PC-3 (cell line): Measurements from ENCODE around the gene SP1. TPM values are rescaled to one million over a fixed set of nuclear protein-coding genes. Genes with fewer than 3 reads are reported as not detected.

Source experiments
- ATAC-seq: fragments of 200-7000 bp; cut with Tn5 transposase; 2 replicates; pipeline ENCODE4 v1.9.1; 2020; ENCODE audit warnings: mild to moderate bottlenecking, moderate library complexity
- BruUV-seq: library from RNA; stranded (reverse); fragments of 400-500 nt; replicated peaks from 2 replicates; lab custom pipeline; 2021; lab: Mats Ljungman, UMichigan
- CTCF ChIA-PET: fragments of 300-600 bp; sonication (Branson Sonifier 250); formaldehyde crosslinking; loops from one replicate; lab custom pipeline; 2022; ENCODE audit warnings: antibody characterized with exemption; lab: Charles Lee
- POLR2A ChIA-PET: fragments of 300-600 bp; sonication (Branson Sonifier 250); formaldehyde crosslinking; loops from one replicate; lab custom pipeline; 2022; ENCODE audit warnings: antibody characterized with exemption; ENCODE audit not compliant: unreplicated experiment; lab: Charles Lee
- DNase-seq: peaks from one replicate; pipeline ENCODE4 v3.0.0-alpha.2; 2015
- H2AFZ ChIP-seq: fragments of 300-600 bp; sonication (generic); 2 replicates; pipeline ENCODE4 v1.6.0; 2016; ENCODE audit warnings: antibody characterized with exemption, low read length
- H3F3A ChIP-seq: fragments of 300-600 bp; sonication (generic); one replicate; pipeline ENCODE4 v1.6.0; 2017; ENCODE audit warnings: antibody characterized with exemption, low read length, control low read depth, mild to moderate bottlenecking; ENCODE audit not compliant: unreplicated experiment
- H3K27ac ChIP-seq: fragments of 300-600 bp; sonication (generic); 2 replicates; pipeline ENCODE4 v1.5.1; 2016; ENCODE audit warnings: mild to moderate bottlenecking, low read length
- H3K27me3 ChIP-seq: fragments of 300-600 bp; sonication (generic); 2 replicates; pipeline ENCODE4 v1.6.1; 2016; ENCODE audit warnings: low read length, mixed read lengths
- H3K36me3 ChIP-seq: fragments of 300-600 bp; sonication (generic); 2 replicates; pipeline ENCODE4 v1.6.1; 2016; ENCODE audit warnings: low read depth, mixed run types, low read length, mixed read lengths
- H3K4me1 ChIP-seq: fragments of 300-600 bp; sonication (generic); 2 replicates; pipeline ENCODE4 v1.5.1; 2016; ENCODE audit warnings: low read length; ENCODE audit not compliant: insufficient read depth
- H3K4me2 ChIP-seq: fragments of 300-600 bp; sonication (generic); 2 replicates; pipeline ENCODE4 v1.6.0; 2016; ENCODE audit warnings: low read length
- H3K4me3 ChIP-seq: fragments of 300-600 bp; sonication (generic); 2 replicates; pipeline ENCODE4 v1.5.1; 2016; ENCODE audit warnings: mild to moderate bottlenecking, low read length, mixed read lengths
- H3K79me2 ChIP-seq: fragments of 300-600 bp; sonication (generic); 2 replicates; pipeline ENCODE4 v1.6.1; 2017; ENCODE audit warnings: low read length, mixed read lengths
- H3K9ac ChIP-seq: fragments of 300-600 bp; sonication (generic); 2 replicates; pipeline ENCODE4 v1.6.0; 2016; ENCODE audit warnings: mild to moderate bottlenecking, low read length
- H3K9me2 ChIP-seq: fragments of 300-600 bp; sonication (generic); replicated peaks from 2 replicates; pipeline ENCODE4 v1.6.1; 2016; ENCODE audit warnings: mixed run types, low read length, mixed read lengths
- H3K9me3 ChIP-seq: fragments of 300-600 bp; sonication (generic); 2 replicates; pipeline ENCODE4 v1.6.1; 2016; ENCODE audit warnings: low read length, mixed read lengths
- H4K20me1 ChIP-seq: fragments of 300-600 bp; sonication (generic); 2 replicates; pipeline ENCODE4 v1.6.1; 2016; ENCODE audit warnings: low read length, mixed read lengths
- EZH2 ChIP-seq: fragments of 300-600 bp; sonication (generic); IDR thresholded peaks from one replicate; pipeline ENCODE4 v1.6.1; 2017; ENCODE audit warnings: antibody characterized with exemption, mild to moderate bottlenecking, low read length; ENCODE audit not compliant: unreplicated experiment
- EZH2phosphoT487 ChIP-seq: fragments of 300-600 bp; sonication (generic); IDR thresholded peaks from 2 replicates; pipeline ENCODE4 v1.6.1; 2018; ENCODE audit warnings: mild to moderate bottlenecking, antibody characterized with exemption, low read length, borderline replicate concordance
- intact Hi-C: fragments of 100-400 bp; cut with micrococcal nuclease; formaldehyde crosslinking; loops from 2 replicates; pipeline ENCODE4 v1.9.0; 2023
- total RNA-seq: library from RNA; depleted of rRNA; stranded (reverse); fragments of >200 nt; gene quantifications from 2 replicates; pipeline ENCODE4 v1.2.3, GENCODE V29; 2014
- TF ChIP-seq, protein P1 (sequence below): fragments of 300-600 bp; sonication (generic); conservative IDR thresholded peaks from 2 replicates; pipeline ENCODE4 v1.5.1; 2017; ENCODE audit warnings: antibody characterized with exemption, low read depth, mild to moderate bottlenecking, low read length

The SP1 gene
- total RNA-seq, 1 experiment from 2014 or later, result 49.7 TPM

DNA sequence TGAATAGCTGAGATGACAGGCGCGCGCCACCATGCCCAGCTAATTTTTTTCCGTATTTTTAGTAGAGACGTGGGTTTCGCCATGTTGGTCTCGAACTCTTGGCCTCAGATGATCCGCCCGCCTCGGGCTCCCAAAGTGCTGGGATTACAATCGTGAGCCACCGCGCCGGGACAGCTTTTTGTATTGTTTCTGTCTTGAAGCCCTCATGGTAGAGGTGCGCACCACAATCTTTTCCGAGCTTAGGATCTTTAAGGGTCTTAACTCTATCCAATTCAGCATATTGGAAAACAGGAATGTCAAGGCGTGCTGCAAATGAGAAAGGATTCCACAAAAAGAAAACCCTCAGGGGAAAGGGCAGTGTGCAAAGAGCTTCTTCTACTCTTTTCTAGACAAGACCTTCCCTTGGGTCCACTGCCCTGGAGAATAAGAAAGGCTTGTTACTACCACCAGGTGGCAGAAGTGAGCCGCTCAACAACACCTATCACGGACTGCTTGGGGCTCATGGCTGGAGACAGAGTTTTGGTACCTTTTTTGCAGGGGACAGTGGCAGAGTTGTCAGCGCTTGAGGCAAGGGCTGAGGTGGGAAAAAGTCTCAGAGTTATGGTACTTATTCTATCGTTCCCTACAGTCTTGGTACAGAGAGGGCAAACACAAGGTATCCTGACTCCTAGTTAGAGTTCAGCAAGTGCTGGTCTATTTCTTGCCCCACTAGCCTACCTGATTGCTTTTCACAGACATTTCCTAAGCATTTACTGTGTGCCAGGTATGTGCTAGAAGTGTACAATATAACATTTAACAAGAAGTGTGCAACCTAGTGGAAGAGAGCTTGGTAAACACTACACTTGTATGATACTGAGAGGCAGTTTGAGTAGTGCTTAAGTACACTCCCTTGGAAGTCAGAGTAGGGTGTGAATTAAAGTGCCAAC lies 27.4 kb upstream of the SP1 start:
- ATAC-seq, result peak; percentile 99
- peak overlapping the region; percentile 77 for H2AFZ ChIP-seq

DNA sequence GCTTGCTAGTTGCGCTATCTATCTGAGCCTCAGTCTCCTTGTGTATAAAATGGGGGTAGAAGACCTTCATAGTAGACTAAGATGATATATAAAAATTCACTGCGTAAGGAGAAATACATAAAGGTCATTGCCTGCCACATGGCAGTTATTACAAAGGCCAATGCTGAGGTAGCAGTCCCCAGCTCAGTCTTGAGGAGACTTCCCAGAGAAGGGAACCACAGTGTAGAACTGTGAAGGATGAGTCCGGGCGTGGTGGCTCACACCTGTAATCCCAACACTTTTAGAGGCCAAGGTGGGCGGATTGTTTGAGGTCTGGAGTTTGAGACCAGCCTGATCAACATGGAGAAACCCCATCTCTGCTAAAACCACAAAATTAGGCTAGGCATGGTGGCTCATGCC lies 26.7 kb upstream of the SP1 start:
- no TSS peak for BruUV-seq
- H3K36me3 ChIP-seq, result no peaks in the 10 kb centered on the region
- H3K27ac ChIP-seq, result no peak overlapping the region
- no peaks in the 10 kb centered on the region for H4K20me1 ChIP-seq
- no peaks in the 10 kb centered on the region for H3K79me2 ChIP-seq
- H3K4me2 ChIP-seq, result no peak overlapping the region
- TF ChIP-seq EZH2 (no peak), EZH2phosphoT487 (no peak)
- TF ChIP-seq, protein P1, sequence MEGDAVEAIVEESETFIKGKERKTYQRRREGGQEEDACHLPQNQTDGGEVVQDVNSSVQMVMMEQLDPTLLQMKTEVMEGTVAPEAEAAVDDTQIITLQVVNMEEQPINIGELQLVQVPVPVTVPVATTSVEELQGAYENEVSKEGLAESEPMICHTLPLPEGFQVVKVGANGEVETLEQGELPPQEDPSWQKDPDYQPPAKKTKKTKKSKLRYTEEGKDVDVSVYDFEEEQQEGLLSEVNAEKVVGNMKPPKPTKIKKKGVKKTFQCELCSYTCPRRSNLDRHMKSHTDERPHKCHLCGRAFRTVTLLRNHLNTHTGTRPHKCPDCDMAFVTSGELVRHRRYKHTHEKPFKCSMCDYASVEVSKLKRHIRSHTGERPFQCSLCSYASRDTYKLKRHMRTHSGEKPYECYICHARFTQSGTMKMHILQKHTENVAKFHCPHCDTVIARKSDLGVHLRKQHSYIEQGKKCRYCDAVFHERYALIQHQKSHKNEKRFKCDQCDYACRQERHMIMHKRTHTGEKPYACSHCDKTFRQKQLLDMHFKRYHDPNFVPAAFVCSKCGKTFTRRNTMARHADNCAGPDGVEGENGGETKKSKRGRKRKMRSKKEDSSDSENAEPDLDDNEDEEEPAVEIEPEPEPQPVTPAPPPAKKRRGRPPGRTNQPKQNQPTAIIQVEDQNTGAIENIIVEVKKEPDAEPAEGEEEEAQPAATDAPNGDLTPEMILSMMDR, result no peak
- no peaks in the 10 kb centered on the region for H3F3A ChIP-seq
- intact Hi-C loops, result no loop called here
- no peak overlapping the region for H3K4me3 ChIP-seq
- H2AFZ ChIP-seq, result peak overlapping the region; percentile 77; the same call in 1 of the 2 replicates
- H3K4me1 ChIP-seq, result peaks cover 6% of the 10 kb centered on the region
- CTCF ChIA-PET, result interaction anchor here (0.6 to 2.1 kb wide), 4 partner anchors 29 to 156 kb away, joined by 3 to 30 read pairs (median 12); partner anchors contain the start of gene AAAS
- POLR2A ChIA-PET, result no interaction called here
- H3K9ac ChIP-seq, result no peak overlapping the region
- no peaks in the 10 kb centered on the region for H3K27me3 ChIP-seq
- H3K9me2 ChIP-seq, result no peaks in the 10 kb centered on the region
- DNase-seq, result no peak
- H3K9me3 ChIP-seq, result no peaks in the 10 kb centered on the region
- 0 out of 2 replicates have a peak, but pooled peaks have one; percentile 7 for ATAC-seq

More for the DNA sequence above, 27.4 kb upstream of the SP1 start:
- ChIA-PET CTCF (interaction anchor here (0.6 to 2.1 kb wide), 13 partner anchors 10 to 156 kb away, joined by 3 to 30 read pairs (median 5); partner anchors contain the start of genes AAAS and SP1), POLR2A (interaction anchor here (0.6 kb wide), 2 partner anchors 26 to 76 kb away, joined by 3 read pairs; no protein-coding TSS in a partner anchor)
- no TSS peak for BruUV-seq
- H3K9me2 ChIP-seq, result no peaks in the 10 kb centered on the region
- H3K36me3 ChIP-seq, result no peaks in the 10 kb centered on the region
- no peak overlapping the region for H3K9ac ChIP-seq
- H3K79me2 ChIP-seq, result no peaks in the 10 kb centered on the region
- no peaks in the 10 kb centered on the region for H3F3A ChIP-seq
- TF ChIP-seq EZH2 (no peak), EZH2phosphoT487 (no peak)
- TF ChIP-seq, protein P1, result peak; percentile 92
- H3K9me3 ChIP-seq, result no peaks in the 10 kb centered on the region
- intact Hi-C loops, result loop anchor here (1.0 kb wide), 2 partner anchors 30 to 69 kb away; no protein-coding TSS in a partner anchor
- H3K4me2 ChIP-seq, result no peak overlapping the region
- no peak overlapping the region for H3K27ac ChIP-seq
- H3K4me1 ChIP-seq, result peaks cover 6% of the 10 kb centered on the region
- no peak overlapping the region for H3K4me3 ChIP-seq
- no peaks in the 10 kb centered on the region for H3K27me3 ChIP-seq
- DNase-seq, result peak; percentile 93
- no peaks in the 10 kb centered on the region for H4K20me1 ChIP-seq
